IMR-90 (cell line): ENCODE data around the gene MICAL3.

Experiments
- CEBPB ChIP-seq: IDR thresholded peaks from 2 replicates; pipeline ENCODE4 v1.6.1; 2012; ENCODE audit warnings: low read depth, low read length, improper control_type of control experiment
- CTCF ChIP-seq: conservative IDR thresholded peaks from 2 replicates; pipeline ENCODE4 v1.5.1; 2012; ENCODE audit warnings: mild to moderate bottlenecking, low read depth, low read length, improper control_type of control experiment
- MAFK ChIP-seq: IDR thresholded peaks from 2 replicates; pipeline ENCODE4 v1.6.1; 2012; ENCODE audit warnings: low read depth, low read length, improper control_type of control experiment
- MAZ ChIP-seq: IDR thresholded peaks from 2 replicates; pipeline ENCODE4 v1.6.1; 2012; ENCODE audit warnings: low read depth, mild to moderate bottlenecking, low read length, improper control_type of control experiment, moderate library complexity, borderline replicate concordance
- MXI1 ChIP-seq: IDR thresholded peaks from 2 replicates; pipeline ENCODE4 v1.6.1; 2012; ENCODE audit warnings: low read depth, mild to moderate bottlenecking, low read length, moderate library complexity, borderline replicate concordance
- POLR2A ChIP-seq: IDR thresholded peaks from 2 replicates; pipeline ENCODE4 v1.6.1; 2012; ENCODE audit warnings: mild to moderate bottlenecking, low read depth, low read length
- RAD21 ChIP-seq: IDR thresholded peaks from 2 replicates; pipeline ENCODE4 v1.6.1; 2012; ENCODE audit warnings: low read length, improper control_type of control experiment
- RCOR1 ChIP-seq: IDR thresholded peaks from 2 replicates; pipeline ENCODE4 v1.6.1; 2012; ENCODE audit warnings: mild to moderate bottlenecking, low read length, improper control_type of control experiment; ENCODE audit not compliant: insufficient replicate concordance
- RFX5 ChIP-seq: IDR thresholded peaks from 2 replicates; pipeline ENCODE4 v1.8.0; 2012; ENCODE audit warnings: low read depth, mild to moderate bottlenecking, low read length, moderate library complexity
- SMC3 ChIP-seq: fragments of 150-350 bp; IDR thresholded peaks from 2 replicates; pipeline ENCODE4 v1.6.1; 2016; ENCODE audit warnings: low read depth, mild to moderate bottlenecking, antibody characterized with exemption, low read length, moderate library complexity

GRCh38 chr22:18056161-18056666, 31.9 kb upstream of the MICAL3 start:
- TF ChIP-seq RAD21, result no peak
- no peak for TF ChIP-seq MAFK
- no peak for TF ChIP-seq MXI1
- TF ChIP-seq CTCF, result no peak
- TF ChIP-seq SMC3, result no peak
- no peak for TF ChIP-seq POLR2A
- TF ChIP-seq CEBPB, result no peak
- no peak for TF ChIP-seq RCOR1
- no peak for TF ChIP-seq MAZ
- TF ChIP-seq RFX5, result no peak
